ENCODE measurements around the gene CENPF.
"Not testable (repeated sequence)": the region's sequence is repeated elsewhere in the genome, so short reads cannot be mapped to it uniquely, and the experiment has no call there.

CENPF gene

DNA sequence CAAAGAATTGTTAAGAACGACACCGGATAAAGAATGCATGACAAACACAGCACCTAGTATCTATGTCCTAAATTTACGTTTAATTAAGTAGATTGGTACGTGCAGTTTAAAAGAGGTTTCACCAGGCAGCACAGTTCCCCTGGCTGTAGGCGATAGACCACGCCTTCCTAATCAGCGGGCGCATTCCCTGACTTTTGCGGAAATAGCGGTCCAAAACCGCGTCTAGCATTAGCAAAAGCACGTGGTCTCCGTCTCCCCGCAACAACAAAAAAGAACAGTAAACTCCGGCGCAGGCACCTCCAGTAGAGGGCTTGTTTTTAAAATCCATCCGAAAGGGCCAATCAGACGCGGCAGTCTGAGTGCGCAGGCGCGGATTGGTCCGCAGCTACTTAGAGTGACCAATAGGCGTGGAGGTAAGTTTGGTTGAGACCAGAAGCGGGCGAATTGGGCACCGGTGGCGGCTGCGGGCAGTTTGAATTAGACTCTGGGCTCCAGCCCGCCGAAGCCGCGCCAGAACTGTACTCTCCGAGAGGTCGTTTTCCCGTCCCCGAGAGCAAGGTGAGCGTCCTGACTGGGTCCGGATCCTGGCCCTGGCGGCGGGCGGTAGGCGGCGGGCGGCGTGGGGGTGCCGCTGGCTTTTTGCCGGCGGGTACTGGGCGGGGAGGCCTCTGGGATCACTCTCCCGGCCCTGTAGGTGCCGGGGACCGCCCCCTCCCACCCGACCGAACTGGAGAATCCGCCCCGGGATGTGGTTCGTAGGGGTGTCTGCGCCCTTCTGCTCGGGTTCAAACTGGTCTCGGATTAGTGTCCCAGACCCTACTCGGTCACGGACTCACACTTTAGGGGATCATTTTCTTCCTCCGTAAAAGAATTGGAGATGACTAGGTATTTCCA lies at the start of gene CENPF:
TSS of gene CENPF (plus strand) at position 432 of the 894 bp plus-strand sequence. CDS start 10,560 bp downstream, outside the sequence.
- peak; percentile 100 for DNase-seq

- no peak for DNase-seq
Observed at GRCh38 chr1:214557952-214558735, 44.9 kb upstream of the CENPF start.

- DNase-seq, result no peak
Observed at GRCh38 chr1:214563881-214564280, 39.1 kb upstream of the CENPF start.

- no peak for DNase-seq
Observed at GRCh38 chr1:214565310-214565709, 37.7 kb upstream of the CENPF start.

DNA sequence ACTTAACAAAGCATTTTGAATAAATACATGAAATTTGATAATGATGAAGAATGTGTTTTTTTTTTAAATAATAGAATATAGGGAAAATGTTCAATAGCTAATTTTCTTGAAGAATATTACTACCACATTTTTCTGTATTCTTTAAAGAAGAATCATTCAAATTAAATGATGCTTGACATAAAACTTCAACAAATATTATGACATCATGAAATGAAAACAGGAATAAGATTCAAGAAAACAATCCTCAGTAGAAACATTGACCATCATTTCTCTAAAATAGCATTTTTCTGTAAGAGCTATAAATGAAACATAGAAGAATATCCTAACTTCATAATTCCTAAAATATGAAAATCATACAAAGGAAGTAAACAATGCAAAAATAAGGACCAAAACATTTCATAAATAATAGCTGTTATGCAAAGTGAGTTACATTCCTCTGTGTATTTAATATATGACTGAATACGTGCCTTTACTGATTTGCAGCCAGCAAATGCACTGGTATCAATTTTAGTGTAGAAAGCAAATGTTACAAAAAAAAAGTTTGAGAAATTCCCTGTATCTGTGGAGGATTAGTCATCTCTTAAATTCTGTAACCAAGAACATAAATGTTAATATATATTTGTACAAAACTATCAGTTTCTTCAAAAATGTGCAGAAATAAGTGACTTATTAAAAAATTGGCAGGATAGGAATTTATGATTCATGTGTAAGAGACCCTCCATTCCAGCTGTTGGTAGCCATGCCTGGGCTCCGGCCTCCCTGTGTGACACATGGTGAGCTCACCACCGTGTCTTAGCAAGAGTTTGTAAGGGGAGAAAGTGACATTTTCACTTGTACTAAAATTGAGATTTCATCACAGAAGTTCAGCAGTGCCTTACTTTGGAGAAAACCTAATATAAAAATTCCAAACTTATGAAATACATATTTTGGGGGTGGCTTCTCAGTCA lies 36.6 kb upstream of the CENPF start:
- DNase-seq, result no peak

GRCh38 chr1:214567481-214567980 lies 35.5 kb upstream of the CENPF start:
- DNase-seq, result no peak

DNA sequence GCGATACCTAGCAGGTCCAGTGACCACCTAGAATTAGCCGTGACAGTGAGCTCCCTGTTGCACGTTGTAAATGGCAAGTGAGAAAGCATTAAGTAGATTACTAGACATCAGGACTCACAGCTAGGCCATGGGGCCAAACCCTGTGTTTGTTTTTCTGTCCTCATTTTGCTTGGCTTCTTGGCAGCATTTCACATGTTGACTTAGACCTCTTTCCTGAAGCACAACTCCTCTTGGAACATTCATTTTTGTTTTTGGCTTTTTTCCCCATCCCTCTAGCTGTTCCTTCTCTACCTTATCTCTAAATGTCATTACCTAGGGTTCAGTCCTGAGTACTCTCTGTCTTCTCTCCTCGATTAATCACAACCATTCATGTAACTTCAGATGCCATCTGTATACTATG lies 34.7 kb upstream of the CENPF start:
- peak; percentile 77 for DNase-seq

- DNase-seq, result no peak
Observed at GRCh38 chr1:214569357-214570004, 33.5 kb upstream of the CENPF start.

DNA sequence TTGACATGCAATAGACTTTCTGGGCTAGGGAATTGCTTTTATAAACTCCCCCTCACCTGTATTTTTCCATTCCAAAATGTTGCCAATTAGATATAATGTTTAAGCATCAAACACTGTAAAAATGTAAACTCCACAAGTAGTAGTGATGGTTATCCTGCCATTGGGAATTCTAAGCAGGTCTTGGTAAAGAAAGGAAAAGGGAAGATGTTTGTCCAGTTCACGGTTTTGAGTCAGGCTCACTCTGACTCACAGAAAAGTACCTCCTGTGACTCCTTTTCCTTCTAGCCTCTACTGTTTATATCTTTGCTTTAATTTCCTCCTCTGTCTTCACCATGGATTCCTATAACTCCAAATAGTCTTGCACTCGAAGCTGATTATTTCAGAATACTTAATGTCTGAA lies 32.6 kb upstream of the CENPF start:
- DNase-seq, result no peak

DNA sequence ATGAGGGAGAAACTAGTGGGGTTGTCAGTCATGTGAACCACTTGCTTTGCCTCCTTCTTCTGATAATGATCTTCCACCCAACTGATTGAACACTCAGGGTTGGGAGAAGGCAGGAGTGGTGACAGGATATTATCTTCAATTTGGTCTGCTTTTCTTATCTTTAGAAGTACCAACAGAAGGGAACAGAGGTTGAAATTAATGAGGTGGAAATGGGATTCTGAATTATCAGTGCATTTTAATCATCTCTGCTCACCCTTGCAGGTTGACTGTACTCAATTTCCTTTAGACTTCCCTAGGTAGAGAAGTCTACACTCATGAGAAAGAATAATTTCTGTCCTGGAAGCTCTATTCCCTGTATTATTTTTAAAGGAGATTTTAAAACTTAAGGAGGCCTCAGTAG lies 31.7 kb upstream of the CENPF start:
- no peak for DNase-seq

GRCh38 chr1:214573386-214574318 lies 29.3 kb upstream of the CENPF start:
- DNase-seq, result no peak

DNA sequence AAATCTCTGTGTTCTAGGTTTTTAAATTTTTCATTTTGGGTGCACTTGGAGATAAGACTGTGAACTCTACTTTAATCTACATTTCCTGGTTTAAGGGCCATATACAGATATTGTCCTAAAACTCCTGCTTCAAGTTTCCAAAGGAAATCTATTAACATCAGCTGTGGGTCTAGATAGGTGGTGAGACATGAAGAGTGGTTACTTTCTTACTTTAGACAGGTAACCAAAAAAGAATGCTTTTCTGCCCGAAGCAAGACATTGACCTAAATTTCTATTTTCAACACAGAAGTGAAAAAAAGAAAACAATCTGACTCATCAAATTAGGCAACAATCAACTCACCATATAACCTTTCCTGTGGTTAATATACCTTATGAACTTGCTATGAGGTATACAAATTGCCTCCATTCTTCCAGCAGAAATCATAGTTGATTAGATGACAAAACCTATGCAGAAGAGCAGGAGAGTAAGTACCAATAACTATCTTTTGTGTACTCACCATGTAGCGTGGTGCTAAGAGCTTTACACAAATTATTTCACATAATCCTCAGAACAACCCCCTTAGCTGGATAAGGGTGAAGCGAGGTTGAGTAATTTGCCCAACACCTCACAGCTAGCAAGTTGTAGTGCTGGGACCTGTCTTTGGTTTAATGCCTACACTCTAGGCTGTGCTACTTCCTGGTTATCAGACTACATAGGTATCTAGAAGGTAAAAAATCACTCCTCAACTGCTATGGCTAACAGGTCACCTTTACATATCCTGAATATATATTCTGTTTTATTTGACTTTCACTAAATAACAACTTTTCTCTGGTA lies 28.2 kb upstream of the CENPF start:
- no peak for DNase-seq

DNA sequence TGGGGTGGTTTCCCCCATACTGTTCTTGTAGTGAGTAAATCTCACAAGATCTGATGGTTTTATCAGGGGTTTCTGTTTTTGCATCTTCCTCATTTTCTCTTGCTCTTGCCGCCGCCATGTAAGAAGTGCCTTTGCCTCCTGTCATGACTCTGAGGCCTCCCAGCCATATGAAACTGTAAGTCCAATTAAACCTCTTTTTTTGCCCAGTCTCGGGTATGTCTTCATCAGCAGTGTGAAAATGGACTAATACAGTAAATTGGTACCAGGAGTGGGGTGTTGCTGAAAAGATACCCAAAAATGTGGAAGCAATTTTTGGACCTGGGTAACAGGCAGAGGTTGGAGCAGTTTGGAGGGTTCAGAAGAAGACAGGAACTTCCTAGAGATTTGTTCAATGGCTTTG lies 26.9 kb upstream of the CENPF start:
- DNase-seq, result not testable (repeated sequence)

- DNase-seq, result no peak
Observed at GRCh38 chr1:214579183-214579582, 23.8 kb upstream of the CENPF start.

GRCh38 chr1:214581785-214582184 lies 21.2 kb upstream of the CENPF start:
- DNase-seq, result peak; percentile 32

DNA sequence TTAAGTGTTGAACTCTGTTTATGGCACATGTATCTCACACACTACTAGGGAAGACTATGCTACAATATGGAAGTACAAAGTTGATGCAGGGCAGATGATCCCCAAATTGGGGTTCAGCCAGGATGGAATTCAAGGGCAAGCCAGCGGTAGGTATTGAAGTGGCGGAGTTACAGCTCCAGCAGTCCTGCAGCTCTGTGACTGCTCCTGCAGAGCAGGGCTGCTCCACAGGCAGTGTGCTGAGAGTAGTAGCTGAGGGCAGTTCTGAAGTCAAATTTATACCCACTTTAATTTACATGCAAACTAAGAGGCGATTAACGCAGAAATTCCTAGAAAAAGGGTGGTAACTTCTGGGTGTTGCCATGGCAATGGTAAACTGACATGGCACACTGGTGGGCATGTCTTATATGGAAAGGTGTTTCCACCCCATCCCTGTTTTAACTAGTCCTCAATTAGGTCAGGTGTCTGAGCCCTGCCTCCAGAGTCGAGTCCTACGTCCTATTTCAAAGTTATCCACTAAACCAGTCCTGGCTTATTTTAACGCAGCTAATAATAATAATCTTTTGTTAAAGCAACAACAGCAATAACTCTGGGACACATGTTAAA lies 20.6 kb upstream of the CENPF start:
- DNase-seq, result no peak

DNA sequence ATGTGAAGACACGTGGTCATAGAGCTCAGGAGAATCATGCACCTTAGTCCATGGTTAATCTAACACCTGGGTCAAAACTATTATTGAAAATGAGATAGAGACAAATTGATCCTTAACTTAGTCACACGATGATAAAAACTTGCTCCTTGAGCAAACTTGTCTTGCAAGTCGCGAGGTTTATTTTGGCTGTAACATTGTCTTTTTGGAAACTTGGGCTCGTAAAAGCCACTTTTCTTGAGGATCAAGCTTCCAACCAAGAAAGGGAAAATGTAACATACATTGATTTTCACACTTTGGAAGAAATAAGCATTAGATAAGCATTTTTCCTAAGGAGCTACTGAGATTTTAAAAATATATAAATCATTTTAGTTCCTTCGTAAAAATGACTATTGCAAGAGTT lies 19.9 kb upstream of the CENPF start:
- no peak for DNase-seq

- DNase-seq, result no peak
Observed at GRCh38 chr1:214583824-214584554, 19.0 kb upstream of the CENPF start.

All from NCI-H446 treated with DMSO at 0.1 percent for 48 hours (cell line).